Panc1 (cell line): ENCODE data around the gene TPRX2.

Experiments used
- POLR2AphosphoS5 ChIP-seq: IDR thresholded peaks from 2 replicates; pipeline ENCODE4 v1.6.1; 2012; ENCODE audit warnings: mild to moderate bottlenecking, low read depth, low read length, moderate library complexity
- TF ChIP-seq, protein P1 (sequence below), 2 experiments: IDR thresholded peaks; 2 replicates each; pipeline ENCODE4 v1.6.1; 2011 to 2012; ENCODE audit warnings: low read depth in 2 of 2, control low read depth in 1 of 2, low read length in 1 of 2, mild to moderate bottlenecking in 1 of 2, moderate library complexity in 1 of 2; ENCODE audit not compliant: insufficient read depth in 1 of 2
- TF ChIP-seq, protein P2 (sequence below): fragments of 450-650 bp; IDR thresholded peaks from 2 replicates; pipeline ENCODE4 v1.5.1; 2017; ENCODE audit warnings: mild to moderate bottlenecking

DNA sequence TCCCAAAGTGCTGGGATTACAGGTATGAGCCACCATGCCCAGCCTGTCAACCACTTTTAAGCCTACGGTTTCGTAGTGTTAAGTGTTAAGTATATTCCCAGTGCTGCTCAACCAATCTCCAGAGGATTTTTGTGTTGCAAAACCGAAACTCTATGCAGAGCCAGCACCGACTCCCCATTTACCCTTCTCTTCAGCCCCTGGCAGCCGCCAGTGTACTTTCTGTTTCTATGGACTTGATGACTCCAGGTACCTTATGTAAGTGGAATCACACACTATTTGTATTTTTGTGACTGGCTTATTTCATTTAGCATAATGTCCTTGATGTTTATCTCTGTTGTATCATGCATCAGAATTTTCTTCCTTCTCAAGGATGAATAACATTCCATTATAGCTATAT lies 26.0 kb downstream of the TPRX2 start:
- TF ChIP-seq POLR2AphosphoS5, result no peak
- TF ChIP-seq, protein P1, sequence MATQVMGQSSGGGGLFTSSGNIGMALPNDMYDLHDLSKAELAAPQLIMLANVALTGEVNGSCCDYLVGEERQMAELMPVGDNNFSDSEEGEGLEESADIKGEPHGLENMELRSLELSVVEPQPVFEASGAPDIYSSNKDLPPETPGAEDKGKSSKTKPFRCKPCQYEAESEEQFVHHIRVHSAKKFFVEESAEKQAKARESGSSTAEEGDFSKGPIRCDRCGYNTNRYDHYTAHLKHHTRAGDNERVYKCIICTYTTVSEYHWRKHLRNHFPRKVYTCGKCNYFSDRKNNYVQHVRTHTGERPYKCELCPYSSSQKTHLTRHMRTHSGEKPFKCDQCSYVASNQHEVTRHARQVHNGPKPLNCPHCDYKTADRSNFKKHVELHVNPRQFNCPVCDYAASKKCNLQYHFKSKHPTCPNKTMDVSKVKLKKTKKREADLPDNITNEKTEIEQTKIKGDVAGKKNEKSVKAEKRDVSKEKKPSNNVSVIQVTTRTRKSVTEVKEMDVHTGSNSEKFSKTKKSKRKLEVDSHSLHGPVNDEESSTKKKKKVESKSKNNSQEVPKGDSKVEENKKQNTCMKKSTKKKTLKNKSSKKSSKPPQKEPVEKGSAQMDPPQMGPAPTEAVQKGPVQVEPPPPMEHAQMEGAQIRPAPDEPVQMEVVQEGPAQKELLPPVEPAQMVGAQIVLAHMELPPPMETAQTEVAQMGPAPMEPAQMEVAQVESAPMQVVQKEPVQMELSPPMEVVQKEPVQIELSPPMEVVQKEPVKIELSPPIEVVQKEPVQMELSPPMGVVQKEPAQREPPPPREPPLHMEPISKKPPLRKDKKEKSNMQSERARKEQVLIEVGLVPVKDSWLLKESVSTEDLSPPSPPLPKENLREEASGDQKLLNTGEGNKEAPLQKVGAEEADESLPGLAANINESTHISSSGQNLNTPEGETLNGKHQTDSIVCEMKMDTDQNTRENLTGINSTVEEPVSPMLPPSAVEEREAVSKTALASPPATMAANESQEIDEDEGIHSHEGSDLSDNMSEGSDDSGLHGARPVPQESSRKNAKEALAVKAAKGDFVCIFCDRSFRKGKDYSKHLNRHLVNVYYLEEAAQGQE (IDR thresholded peaks at IDR 0.05; ENCODE audit: insufficient read depth in 1 of 2, low read depth in 2 of 2, low read length in 1 of 2), result no peak
- TF ChIP-seq, protein P2, sequence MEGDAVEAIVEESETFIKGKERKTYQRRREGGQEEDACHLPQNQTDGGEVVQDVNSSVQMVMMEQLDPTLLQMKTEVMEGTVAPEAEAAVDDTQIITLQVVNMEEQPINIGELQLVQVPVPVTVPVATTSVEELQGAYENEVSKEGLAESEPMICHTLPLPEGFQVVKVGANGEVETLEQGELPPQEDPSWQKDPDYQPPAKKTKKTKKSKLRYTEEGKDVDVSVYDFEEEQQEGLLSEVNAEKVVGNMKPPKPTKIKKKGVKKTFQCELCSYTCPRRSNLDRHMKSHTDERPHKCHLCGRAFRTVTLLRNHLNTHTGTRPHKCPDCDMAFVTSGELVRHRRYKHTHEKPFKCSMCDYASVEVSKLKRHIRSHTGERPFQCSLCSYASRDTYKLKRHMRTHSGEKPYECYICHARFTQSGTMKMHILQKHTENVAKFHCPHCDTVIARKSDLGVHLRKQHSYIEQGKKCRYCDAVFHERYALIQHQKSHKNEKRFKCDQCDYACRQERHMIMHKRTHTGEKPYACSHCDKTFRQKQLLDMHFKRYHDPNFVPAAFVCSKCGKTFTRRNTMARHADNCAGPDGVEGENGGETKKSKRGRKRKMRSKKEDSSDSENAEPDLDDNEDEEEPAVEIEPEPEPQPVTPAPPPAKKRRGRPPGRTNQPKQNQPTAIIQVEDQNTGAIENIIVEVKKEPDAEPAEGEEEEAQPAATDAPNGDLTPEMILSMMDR, result no peak
